Measurements from ENCODE around the gene CBL.
"Not testable (repeated sequence)": the region's sequence is repeated elsewhere in the genome, so short reads cannot be mapped to it uniquely, and the experiment has no call there.

CBL gene

GRCh38 chr11:119205574-119206510 lies at the start of gene CBL:
Gene CBL, plus strand, starts transcription at chr11:119206339. Its CDS starts 79 bp downstream, at chr11:119206418.
- Mint-ChIP-seq H3K27me3 (no peaks in the 10 kb centered on the region), H3K4me3 (peak within 1 kb of the TSS; percentile 98), H3K4me1 (peaks cover 41% of the 10 kb centered on the region), H3K27ac (peak within 1 kb of the TSS; percentile 83), H3K9me3 (no peaks in the 10 kb centered on the region), H3K36me3 (no peaks in the 10 kb centered on the region)
- peak; percentile 94 for ATAC-seq

DNA sequence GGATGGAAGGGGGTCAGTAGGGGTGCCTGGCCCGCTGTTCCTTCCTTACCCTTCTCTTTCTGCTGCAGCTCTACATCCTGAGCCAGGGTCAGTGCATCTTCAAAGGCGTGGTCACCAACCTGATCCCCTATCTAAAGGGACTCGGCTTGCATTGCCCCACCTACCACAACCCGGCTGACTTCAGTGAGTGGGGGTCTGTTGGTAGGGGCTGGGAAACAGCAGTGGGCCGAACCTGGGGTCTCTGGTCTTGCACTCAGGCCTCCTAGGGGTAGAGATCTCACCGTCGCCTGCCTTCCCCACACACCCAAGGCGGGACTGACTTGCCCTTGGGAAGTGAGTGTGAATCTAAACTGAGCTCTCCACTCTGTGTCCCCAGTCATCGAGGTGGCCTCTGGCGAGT lies 49.6 kb upstream of the CBL start:
- no peak overlapping the region for H3K27ac Mint-ChIP-seq
- H3K4me1 Mint-ChIP-seq = peaks cover 7% of the 10 kb centered on the region
- no peaks in the 10 kb centered on the region for H3K9me3 Mint-ChIP-seq
- no peak overlapping the region for H3K4me3 Mint-ChIP-seq
- no peak for ATAC-seq
- peaks cover 54% of the 10 kb centered on the region for H3K27me3 Mint-ChIP-seq
- H3K36me3 Mint-ChIP-seq = no peaks in the 10 kb centered on the region

DNA sequence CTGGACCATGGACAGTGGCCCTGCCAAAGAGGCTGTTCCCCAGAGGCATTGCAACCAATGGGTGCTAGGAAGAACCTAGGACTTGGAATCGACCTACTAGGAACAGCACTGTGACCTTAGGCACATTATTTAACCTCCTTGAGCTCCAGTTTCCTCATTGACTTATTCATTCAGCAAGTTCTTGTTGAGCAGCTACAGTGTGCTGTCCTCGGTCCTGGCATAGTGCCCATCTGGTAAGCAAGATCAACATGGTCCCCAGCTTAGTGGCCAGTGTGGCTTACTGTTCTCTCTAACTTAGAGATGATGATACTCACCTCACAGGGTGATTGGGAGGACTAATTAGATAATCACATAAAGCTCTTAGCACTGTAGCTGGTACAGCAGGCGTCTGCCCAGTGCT lies 49.1 kb upstream of the CBL start:
- no peak overlapping the region for H3K27ac Mint-ChIP-seq
- H3K36me3 Mint-ChIP-seq = no peaks in the 10 kb centered on the region
- H3K4me1 Mint-ChIP-seq = peaks cover 7% of the 10 kb centered on the region
- no peaks in the 10 kb centered on the region for H3K9me3 Mint-ChIP-seq
- H3K4me3 Mint-ChIP-seq = no peak overlapping the region
- H3K27me3 Mint-ChIP-seq = peaks cover 48% of the 10 kb centered on the region
- ATAC-seq = no peak

- Mint-ChIP-seq H3K9me3 (no peaks in the 10 kb centered on the region), H3K4me1 (peaks cover 7% of the 10 kb centered on the region), H3K27me3 (peaks cover 34% of the 10 kb centered on the region), H3K4me3 (no peak overlapping the region), H3K27ac (no peak overlapping the region), H3K36me3 (no peaks in the 10 kb centered on the region)
- ATAC-seq = no peak
These were observed 47.7 kb upstream of the CBL start for GRCh38 chr11:119158467-119158866.

GRCh38 chr11:119160151-119160550 lies 46.0 kb upstream of the CBL start:
- no peak for ATAC-seq
- no peak overlapping the region for H3K27ac Mint-ChIP-seq
- H3K4me3 Mint-ChIP-seq = no peak overlapping the region
- H3K9me3 Mint-ChIP-seq = no peaks in the 10 kb centered on the region
- H3K4me1 Mint-ChIP-seq = peaks cover 7% of the 10 kb centered on the region
- H3K27me3 Mint-ChIP-seq = peaks cover 17% of the 10 kb centered on the region
- no peaks in the 10 kb centered on the region for H3K36me3 Mint-ChIP-seq

GRCh38 chr11:119161871-119162270 lies 44.3 kb upstream of the CBL start:
- Mint-ChIP-seq H3K27me3 (no peaks in the 10 kb centered on the region), H3K27ac (no peak overlapping the region), H3K4me1 (no peaks in the 10 kb centered on the region)

DNA sequence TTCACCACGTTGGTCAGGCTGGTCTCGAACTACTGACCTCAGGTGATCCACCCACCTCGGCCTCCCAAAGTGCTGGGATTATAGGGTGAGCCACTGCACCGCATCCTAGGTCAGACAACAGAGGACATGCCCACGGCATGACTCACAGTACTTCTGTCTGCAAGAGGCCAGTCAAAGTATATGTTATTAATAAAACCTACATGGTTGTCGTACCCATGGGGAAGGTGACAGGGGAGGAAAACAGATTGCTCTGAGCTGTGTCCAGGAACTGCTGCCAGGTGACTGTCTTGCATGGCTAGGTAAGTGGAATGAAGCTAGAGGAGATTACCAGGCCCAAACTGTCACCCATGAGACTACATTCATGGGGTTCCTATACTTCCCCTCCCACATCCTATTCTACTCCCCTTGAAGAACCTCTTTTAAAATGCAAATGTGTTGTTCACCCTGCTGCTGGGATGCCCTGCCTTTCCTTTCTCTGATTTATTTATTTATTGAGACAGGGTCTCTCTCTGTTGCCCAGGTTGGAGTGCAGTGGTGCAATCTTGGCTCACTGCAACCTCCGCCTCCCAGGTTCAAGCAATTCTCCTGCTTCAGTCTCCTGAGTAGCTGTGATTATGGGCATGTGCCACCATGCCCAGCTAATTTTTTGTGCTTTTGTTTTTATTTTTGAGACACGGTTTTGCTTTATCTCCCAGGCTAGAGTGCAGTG lies 39.6 kb upstream of the CBL start:
- Mint-ChIP-seq H3K4me1 (peaks cover 7% of the 10 kb centered on the region), H3K9me3 (no peaks in the 10 kb centered on the region), H3K27me3 (no peaks in the 10 kb centered on the region), H3K4me3 (no peak overlapping the region), H3K36me3 (no peaks in the 10 kb centered on the region), H3K27ac (no peak overlapping the region)
- no peak for ATAC-seq

More at GRCh38 chr11:119161871-119162270, 44.3 kb upstream of the CBL start:
- ATAC-seq = no peak
- Mint-ChIP-seq H3K9me3 (no peaks in the 10 kb centered on the region), H3K36me3 (no peaks in the 10 kb centered on the region), H3K4me3 (no peak overlapping the region)

DNA sequence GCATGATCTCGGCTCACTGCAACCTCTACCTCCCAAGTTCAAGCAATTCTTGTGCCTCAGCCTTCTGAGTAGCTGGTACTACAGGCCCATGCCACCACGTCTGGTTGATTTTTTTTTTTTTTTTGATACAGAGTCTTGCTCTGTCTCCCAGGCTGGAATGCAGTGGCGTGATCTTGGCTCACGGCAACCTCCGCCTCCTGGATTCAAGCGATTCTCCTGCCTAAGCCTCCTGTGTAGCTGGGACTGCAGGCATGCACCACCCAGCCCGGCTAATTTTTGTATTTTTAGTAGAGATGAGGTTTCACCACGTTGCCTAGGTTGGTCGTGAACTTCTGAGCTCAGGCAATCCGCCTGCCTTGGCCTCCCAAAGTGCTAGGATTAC lies 39.1 kb upstream of the CBL start:
- not testable (repeated sequence) for H3K27ac Mint-ChIP-seq, H3K9me3 Mint-ChIP-seq, H3K36me3 Mint-ChIP-seq, ATAC-seq, H3K4me1 Mint-ChIP-seq, H3K27me3 Mint-ChIP-seq, H3K4me3 Mint-ChIP-seq

- peak overlapping the region; percentile 93 for H3K4me3 Mint-ChIP-seq
- no peaks in the 10 kb centered on the region for H3K36me3 Mint-ChIP-seq
- no peaks in the 10 kb centered on the region for H3K9me3 Mint-ChIP-seq
- H3K27me3 Mint-ChIP-seq = no peaks in the 10 kb centered on the region
- H3K4me1 Mint-ChIP-seq = peaks cover 7% of the 10 kb centered on the region
- peak overlapping the region; percentile 91 for H3K27ac Mint-ChIP-seq
- ATAC-seq = no peak
These were observed 38.2 kb upstream of the CBL start for GRCh38 chr11:119167933-119168332.

- Mint-ChIP-seq H3K36me3 (peaks cover under 1% of the 10 kb centered on the region), H3K4me1 (peaks cover 7% of the 10 kb centered on the region), H3K4me3 (peak within 1 kb of the TSS; percentile 93), H3K27ac (peak within 1 kb of the TSS; percentile 91), H3K9me3 (no peaks in the 10 kb centered on the region), H3K27me3 (no peaks in the 10 kb centered on the region)
- peak; percentile 94 for ATAC-seq
These were observed 37.5 kb upstream of the CBL start, which contains the start of gene NLRX1 for GRCh38 chr11:119168471-119169281. Gene NLRX1, plus strand, starts transcription at chr11:119168725. Its CDS starts 2,679 bp downstream, at chr11:119171404.

GRCh38 chr11:119169282-119169719 lies 36.8 kb upstream of the CBL start:
- Mint-ChIP-seq H3K9me3 (no peaks in the 10 kb centered on the region), H3K36me3 (peaks cover 6% of the 10 kb centered on the region), H3K27ac (peak overlapping the region; percentile 91), H3K27me3 (no peaks in the 10 kb centered on the region), H3K4me3 (peak overlapping the region; percentile 93), H3K4me1 (peaks cover 7% of the 10 kb centered on the region)
- ATAC-seq = peak; percentile 70

DNA sequence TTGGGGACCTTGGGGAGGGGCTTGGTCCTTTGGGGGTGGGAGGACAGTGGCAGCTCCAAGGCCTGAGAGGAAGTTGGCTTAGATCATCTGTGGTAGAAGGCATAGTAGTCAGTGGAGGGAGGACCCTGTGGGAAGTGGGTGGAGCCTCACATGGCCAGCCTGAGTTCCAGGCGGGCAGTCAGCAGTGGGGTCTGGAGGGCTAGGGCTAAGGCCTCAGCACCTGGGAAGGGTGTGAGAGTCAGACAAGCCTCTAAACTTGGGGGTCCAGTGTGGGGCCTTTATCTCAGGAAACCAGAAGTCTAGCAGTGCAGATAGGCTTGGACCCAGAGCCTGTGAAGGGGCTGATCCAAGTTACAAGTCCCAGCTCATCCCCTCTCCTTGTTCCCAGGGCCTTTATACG lies 33.6 kb upstream of the CBL start:
- no peak overlapping the region for H3K4me3 Mint-ChIP-seq
- no peaks in the 10 kb centered on the region for H3K27me3 Mint-ChIP-seq
- H3K4me1 Mint-ChIP-seq = peaks cover 7% of the 10 kb centered on the region
- no peaks in the 10 kb centered on the region for H3K9me3 Mint-ChIP-seq
- H3K27ac Mint-ChIP-seq = no peak overlapping the region
- no peak for ATAC-seq
- peaks cover 12% of the 10 kb centered on the region for H3K36me3 Mint-ChIP-seq

DNA sequence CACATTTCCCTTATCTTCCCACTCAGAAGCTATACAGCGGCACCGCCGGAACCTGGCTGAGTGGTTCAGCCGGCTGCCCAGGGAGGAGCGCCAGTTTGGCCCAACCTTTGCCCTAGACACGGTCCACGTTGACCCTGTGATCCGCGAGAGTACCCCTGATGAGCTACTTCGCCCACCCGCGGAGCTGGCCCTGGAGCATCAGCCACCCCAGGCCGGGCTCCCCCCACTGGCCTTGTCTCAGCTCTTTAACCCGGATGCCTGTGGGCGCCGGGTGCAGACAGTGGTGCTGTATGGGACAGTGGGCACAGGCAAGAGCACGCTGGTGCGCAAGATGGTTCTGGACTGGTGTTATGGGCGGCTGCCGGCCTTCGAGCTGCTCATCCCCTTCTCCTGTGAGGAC lies 32.7 kb upstream of the CBL start:
- Mint-ChIP-seq H3K27ac (no peak overlapping the region), H3K4me3 (no peak overlapping the region), H3K27me3 (no peaks in the 10 kb centered on the region), H3K4me1 (peaks cover 11% of the 10 kb centered on the region), H3K36me3 (peaks cover 16% of the 10 kb centered on the region), H3K9me3 (no peaks in the 10 kb centered on the region)
- no peak for ATAC-seq

- Mint-ChIP-seq H3K4me3 (no peak overlapping the region), H3K27ac (no peak overlapping the region), H3K4me1 (peaks cover 6% of the 10 kb centered on the region), H3K9me3 (no peaks in the 10 kb centered on the region), H3K36me3 (peaks cover 31% of the 10 kb centered on the region), H3K27me3 (no peaks in the 10 kb centered on the region)
- no peak for ATAC-seq
These were observed 30.6 kb upstream of the CBL start for GRCh38 chr11:119175493-119176077.
